A549 (cell line): Measurements from ENCODE around the gene CCDC12. TPM values are rescaled to one million over a fixed set of nuclear protein-coding genes. Genes with fewer than 3 reads are reported as not detected.

Experiments used
- ATAC-seq, 2 experiments: fragments of 200-7000 bp in 1 of 2; fragments of >200 bp in 1 of 2; cut with Nextera tagmentation in 1 of 2; cut with Tn5 transposase in 1 of 2; 3 replicates each; pipeline versions ENCODE4 v1.8.0 to v1.9.1; 2018 to 2020; ENCODE audit warnings: mild to moderate bottlenecking in 1 of 2, moderate library complexity in 1 of 2
- CTCF ChIA-PET: fragments of 300-600 bp; sonication (Branson Sonifier 250); formaldehyde crosslinking; extraction: SDS; loops from one replicate; lab custom pipeline; 2021; ENCODE audit warnings: antibody characterized with exemption, inconsistent platforms; lab: Yijun Ruan, JAX
- POLR2A ChIA-PET: fragments of 350-600 bp; formaldehyde crosslinking; extraction: SDS; loops from one replicate; lab custom pipeline; 2021; ENCODE audit warnings: antibody characterized with exemption, inconsistent platforms; lab: Yijun Ruan, JAX
- DNase-seq, 2 experiments: peaks; one replicate each; pipeline versions ENCODE4 v3.0.0 to v3.0.0-alpha.2; 2011 to 2016; ENCODE audit warnings: low read depth in 1 of 2, low spot score in 1 of 2
- FAIRE-seq: peaks from 2 replicates; lab custom pipeline; 2011; peaks lifted over from hg19 to GRCh38; lab: Jason Lieb, UNC
- H3K27ac ChIP-seq, 2 experiments: fragments of >200 bp; sonication (Bioruptor Twin); formaldehyde crosslinking; 3 replicates each; pipeline ENCODE4 v1.5.1; 2016 to 2017
- H3K4me1 ChIP-seq: fragments of >200 bp; sonication (Bioruptor Twin); formaldehyde crosslinking; 3 replicates; pipeline ENCODE4 v1.6.1; 2016
- H3K4me2 ChIP-seq: fragments of >200 bp; sonication (Bioruptor Twin); formaldehyde crosslinking; 3 replicates; pipeline ENCODE4 v1.6.1; 2016
- H3K4me3 ChIP-seq: fragments of >200 bp; sonication (Bioruptor Twin); formaldehyde crosslinking; 3 replicates; pipeline ENCODE4 v1.5.1; 2016
- H3K9me3 ChIP-seq: fragments of >200 bp; sonication (Bioruptor Twin); formaldehyde crosslinking; 3 replicates; pipeline ENCODE4 v1.6.1; 2016
- BHLHE40 ChIP-seq: IDR thresholded peaks from 2 replicates; pipeline ENCODE4 v1.6.1; 2012; ENCODE audit warnings: low read depth, low read length, inconsistent platforms
- CEBPB ChIP-seq, 2 experiments: fragments of >200 bp in 1 of 2; sonication (Bioruptor Twin) in 1 of 2; formaldehyde crosslinking in 1 of 2; IDR thresholded peaks; 2 replicates each; pipeline ENCODE4 v1.6.1; 2012 to 2016
- CHD2 ChIP-seq: fragments of 150-350 bp; IDR thresholded peaks from 2 replicates; pipeline ENCODE4 v1.6.1; 2014; ENCODE audit warnings: low read length; ENCODE audit not compliant: partially characterized antibody
- CHD4 ChIP-seq: fragments of 200-600 bp; sonication (generic); IDR thresholded peaks from 2 replicates; pipeline ENCODE4 v1.6.1; 2016; ENCODE audit warnings: antibody characterized with exemption, mild to moderate bottlenecking, borderline replicate concordance
- CTCF ChIP-seq: fragments of >200 bp; sonication (Bioruptor Twin); formaldehyde crosslinking; IDR thresholded peaks from 3 replicates; pipeline ENCODE4 v1.5.1; 2016
- EHMT2 ChIP-seq: fragments of 200-600 bp; sonication (generic); IDR thresholded peaks from 2 replicates; pipeline ENCODE4 v1.6.1; 2016; ENCODE audit warnings: antibody characterized with exemption, low read depth, mild to moderate bottlenecking, moderate library complexity
- ELK1 ChIP-seq: fragments of 150-350 bp; IDR thresholded peaks from 2 replicates; pipeline ENCODE4 v1.6.1; 2014; ENCODE audit warnings: low read depth, mild to moderate bottlenecking, low read length
- FOXS1 ChIP-seq: fragments of 250-450 bp; sonication (Bioruptor Pico); IDR thresholded peaks from 2 replicates; pipeline ENCODE4 v1.5.0; 2020; ENCODE audit warnings: mild to moderate bottlenecking, moderate library complexity
- HDAC2 ChIP-seq: fragments of 200-600 bp; sonication (generic); IDR thresholded peaks from 2 replicates; pipeline ENCODE4 v1.6.1; 2016
- HES2 ChIP-seq: fragments of >200 bp; sonication (Bioruptor Twin); formaldehyde crosslinking; IDR thresholded peaks from 2 replicates; pipeline ENCODE4 v1.6.1; 2016
- HEYL ChIP-seq: fragments of 250-450 bp; sonication (Bioruptor Pico); IDR thresholded peaks from 2 replicates; pipeline ENCODE4 v1.8.0; 2021; ENCODE audit warnings: mild to moderate bottlenecking, moderate library complexity
- MAFK ChIP-seq: fragments of 450-650 bp; IDR thresholded peaks from 2 replicates; pipeline ENCODE4 v1.6.1; 2014; ENCODE audit not compliant: partially characterized antibody
- MAX ChIP-seq: IDR thresholded peaks from 2 replicates; pipeline ENCODE4 v1.6.1; 2012
- MYC ChIP-seq: IDR thresholded peaks from 2 replicates; pipeline ENCODE4 v1.6.1; 2012; ENCODE audit warnings: mild to moderate bottlenecking, inconsistent platforms, low read length, improper control_type of control experiment, borderline replicate concordance
- NFE2L2 ChIP-seq: fragments of 150-350 bp; conservative IDR thresholded peaks from 2 replicates; pipeline ENCODE4 v1.6.1; 2014; ENCODE audit warnings: low read length
- NPAS2 ChIP-seq: fragments of 250-450 bp; sonication (Bioruptor Pico); IDR thresholded peaks from 2 replicates; pipeline ENCODE4 v1.8.0; 2022; ENCODE audit warnings: mild to moderate bottlenecking, moderate library complexity, borderline replicate concordance
- NR3C1 ChIP-seq: fragments of >200 bp; sonication (Bioruptor Twin); formaldehyde crosslinking; IDR thresholded peaks from 3 replicates; pipeline ENCODE4 v1.6.1; 2017
- PBX3 ChIP-seq: IDR thresholded peaks from 2 replicates; pipeline ENCODE4 v1.6.1; 2012
- PHF8 ChIP-seq: fragments of 200-600 bp; sonication (generic); IDR thresholded peaks from 2 replicates; pipeline ENCODE4 v1.6.1; 2016; ENCODE audit warnings: low read depth, mild to moderate bottlenecking, antibody characterized with exemption, moderate library complexity, borderline replicate concordance
- POLR2A ChIP-seq: IDR thresholded peaks from 2 replicates; pipeline ENCODE4 v1.6.1; 2012; ENCODE audit warnings: mild to moderate bottlenecking, low read length
- RAD21 ChIP-seq, 2 experiments: fragments of >200 bp in 1 of 2; sonication (Bioruptor Twin) in 1 of 2; formaldehyde crosslinking in 1 of 2; IDR thresholded peaks in 1 of 2; conservative IDR thresholded peaks in 1 of 2; 2 replicates in 1 of 2; 3 replicates in 1 of 2; pipeline ENCODE4 v1.6.1; 2012 to 2018; ENCODE audit warnings: inconsistent platforms in 1 of 2
- RARB ChIP-seq: fragments of 250-450 bp; sonication (Bioruptor Pico); IDR thresholded peaks from 2 replicates; pipeline ENCODE4 v1.8.0; 2021; ENCODE audit warnings: mild to moderate bottlenecking, moderate library complexity
- RCOR1 ChIP-seq: fragments of 150-350 bp; IDR thresholded peaks from 2 replicates; pipeline ENCODE4 v1.6.1; 2014; ENCODE audit warnings: antibody characterized with exemption, low read length, low read depth
- RFX5 ChIP-seq: fragments of 450-650 bp; IDR thresholded peaks from 2 replicates; pipeline ENCODE4 v1.7.1; 2014; ENCODE audit warnings: antibody characterized with exemption, mild to moderate bottlenecking, moderate library complexity
- TP53 ChIP-seq: fragments of 250-450 bp; sonication (Bioruptor Pico); IDR thresholded peaks from 2 replicates; pipeline ENCODE4 v1.5.0; 2021; ENCODE audit warnings: mild to moderate bottlenecking, moderate library complexity
- USF2 ChIP-seq: fragments of 450-650 bp; IDR thresholded peaks from 2 replicates; pipeline ENCODE4 v1.6.1; 2014; ENCODE audit warnings: antibody characterized with exemption
- ZFP36 ChIP-seq: fragments of 450-650 bp; IDR thresholded peaks from 2 replicates; pipeline ENCODE4 v1.6.1; 2014; ENCODE audit warnings: borderline replicate concordance; ENCODE audit not compliant: partially characterized antibody
- WGBS: methylation state at CpG from one replicate; pipeline ENCODE4 v1.1.6; 2017; ENCODE audit errors: missing lambda C conversion rate; 5-methylcytosine and 5-hydroxymethylcytosine counted together
- polyA plus RNA-seq, 4 experiments: library from polyadenylated mRNA; depleted of rRNA in 3 of 4; stranded (reverse); fragments of >200 nt; fragmentation: RNase III in 1 of 4; extraction: RNeasy Plus Mini Kit Qiagen cat#74134 plus additional on column Dnase treatment in 1 of 4; gene quantifications; 2 replicates in 3 of 4; 3 replicates in 1 of 4; pipeline ENCODE4 v1.2.3, GENCODE V29; 2011 to 2017

Gene CCDC12
- polyA plus RNA-seq, 2 of the 4 experiments (the other 2 are of a cell fraction): 34.8 to 81.0 TPM

- ChIA-PET CTCF (interaction anchor here (0.8 to 2.6 kb wide), 3 partner anchors 9 to 25 kb away, joined by 3 to 8 read pairs (median 5); no protein-coding TSS in a partner anchor), POLR2A (interaction anchor here (0.5 kb wide), 1 partner anchor 31 kb away, joined by 3 read pairs; no protein-coding TSS in a partner anchor)
- Histone ChIP-seq H3K27ac (no peak overlapping the region), H3K4me2 (no peak overlapping the region), H3K4me1 (no peaks in the 10 kb centered on the region), H3K9me3 (no peaks in the 10 kb centered on the region), H3K4me3 (no peak overlapping the region)
- ATAC-seq (peak; percentile 6 to 7; a peak in 3 of 6 replicates), DNase-seq (no peak), FAIRE-seq (no peak)
- TF ChIP-seq PBX3: no peak
- TF ChIP-seq NR3C1: no peak
- TF ChIP-seq ZFP36: no peak
- TF ChIP-seq ELK1: no peak
- TF ChIP-seq NPAS2 (CRISPR knock-in tag): no peak
- no peak for TF ChIP-seq FOXS1 (CRISPR knock-in tag)
- TF ChIP-seq HES2: no peak
- TF ChIP-seq HDAC2: no peak
- TF ChIP-seq CHD4: no peak
- TF ChIP-seq RFX5: no peak
- TF ChIP-seq CHD2: no peak
- TF ChIP-seq CTCF: no peak
- TF ChIP-seq NFE2L2: no peak
- no peak for TF ChIP-seq PHF8
- no peak for TF ChIP-seq TP53 (CRISPR knock-in tag)
- TF ChIP-seq BHLHE40: no peak
- no peak for TF ChIP-seq MAFK
- TF ChIP-seq CEBPB (IDR thresholded peaks at IDR 0.05): no peak
- 95% methylated on average over 9 of the region's 16 CpGs for WGBS
These were observed 31.1 kb upstream of the CCDC12 start for GRCh38 chr3:47007482-47008233.

- Histone ChIP-seq H3K4me3 (no peak overlapping the region), H3K27ac (no peak overlapping the region), H3K4me2 (no peak overlapping the region), H3K9me3 (no peaks in the 10 kb centered on the region), H3K4me1 (no peaks in the 10 kb centered on the region)
- POLR2A ChIA-PET: interaction anchor here (0.5 kb wide), 1 partner anchor 30 kb away, joined by 3 read pairs; no protein-coding TSS in a partner anchor
- TF ChIP-seq POLR2A (no peak), HEYL (CRISPR knock-in tag) (no peak), EHMT2 (no peak), RCOR1 (no peak), BHLHE40 (no peak), RAD21 (conservative IDR thresholded peaks at IDR 0.05 in 1 of 2, IDR thresholded peaks at IDR 0.05 in 1 of 2) (no peak), MYC (no peak), USF2 (no peak), MAX (no peak), MAFK (no peak), RARB (CRISPR knock-in tag) (no peak)
- FAIRE-seq (no peak), ATAC-seq (no peak), DNase-seq (no peak)
- 100% methylated on average over 1 of the region's 3 CpGs for WGBS
- CTCF ChIA-PET: interaction anchor here (0.8 to 2.6 kb wide), 4 partner anchors 8 to 24 kb away, joined by 3 to 8 read pairs (median 4); no protein-coding TSS in a partner anchor
These were observed 30.5 kb upstream of the CCDC12 start for GRCh38 chr3:47007001-47007400.
